ENCODE data around the gene MRO.

GRCh38 chr18:50863840-50864375 is 44.1 kb upstream of the MRO start:
- TF ChIP-seq CTCF (IDR thresholded peaks at IDR 0.05) (no peak), MAFK (IDR thresholded peaks at IDR 0.05; ENCODE audit: partially characterized antibody) (no peak), RFX5 (IDR thresholded peaks at IDR 0.05) (no peak), POLR2A (IDR thresholded peaks at IDR 0.05; ENCODE audit: low read length) (no peak), USF2 (IDR thresholded peaks at IDR 0.05) (no peak), EP300 (IDR thresholded peaks at IDR 0.05) (no peak), MAX (IDR thresholded peaks at IDR 0.05) (no peak), PHF8 (IDR thresholded peaks at IDR 0.05; ENCODE audit: borderline replicate concordance, low read depth) (no peak)

All from A549 (cell line).